Neuronal stem cell (in vitro differentiated cells): ENCODE measurements around the gene CD226.

Experiments used
- DNase-seq: peaks from one replicate; pipeline ENCODE4 v3.0.0-alpha.2; 2013; ENCODE audit warnings: low spot score
- H2AFZ ChIP-seq: one replicate; pipeline ENCODE4 v1.6.1; 2013; ENCODE audit warnings: mild to moderate bottlenecking, low read length, inconsistent platforms
- H2AK5ac ChIP-seq: 2 replicates; pipeline ENCODE4 v1.6.1; 2013; ENCODE audit warnings: low read depth, mild to moderate bottlenecking, inconsistent platforms, low read length, moderate library complexity, mixed read lengths
- H2BK120ac ChIP-seq: 2 replicates; pipeline ENCODE4 v1.6.1; 2013; ENCODE audit warnings: low read depth, mild to moderate bottlenecking, inconsistent platforms, low read length, moderate library complexity, mixed read lengths
- H2BK12ac ChIP-seq: one replicate; pipeline ENCODE4 v1.6.1; 2013; ENCODE audit warnings: low read length, inconsistent platforms
- H2BK15ac ChIP-seq: 2 replicates; pipeline ENCODE4 v1.6.1; 2013; ENCODE audit warnings: mild to moderate bottlenecking, low read length, inconsistent platforms, mixed read lengths
- H2BK5ac ChIP-seq: one replicate; pipeline ENCODE4 v1.6.1; 2013; ENCODE audit warnings: inconsistent platforms, mild to moderate bottlenecking, low read length, moderate library complexity
- H3K14ac ChIP-seq: one replicate; pipeline ENCODE4 v1.6.1; 2013; ENCODE audit warnings: low read length, inconsistent platforms
- H3K18ac ChIP-seq: 2 replicates; pipeline ENCODE4 v1.6.1; 2013; ENCODE audit warnings: low read length, inconsistent platforms
- H3K23ac ChIP-seq: 2 replicates; pipeline ENCODE4 v1.6.1; 2013; ENCODE audit warnings: low read depth, mild to moderate bottlenecking, mixed read lengths, low read length, inconsistent platforms; ENCODE audit not compliant: poor library complexity
- H3K27ac ChIP-seq: replicated peaks from 3 replicates; pipeline ENCODE4 v1.5.1; 2013; ENCODE audit warnings: low read length, inconsistent platforms
- H3K27me3 ChIP-seq, 3 experiments: 2 replicates each; pipeline ENCODE4 v1.6.1; 2013; ENCODE audit warnings: low read length in 3 of 3, mild to moderate bottlenecking in 2 of 3, inconsistent platforms in 1 of 3, low read depth in 1 of 3, mixed read lengths in 1 of 3, moderate library complexity in 1 of 3; ENCODE audit not compliant: control insufficient read depth in 3 of 3, insufficient read depth in 3 of 3
- H3K36me3 ChIP-seq, 2 donors: replicated peaks in 1 of 2; 2 replicates each; pipeline ENCODE4 v1.6.1; 2013; ENCODE audit warnings: low read length in 2 of 2; ENCODE audit not compliant: control insufficient read depth in 2 of 2, insufficient read depth in 2 of 2
- H3K4ac ChIP-seq: 2 replicates; pipeline ENCODE4 v1.6.1; 2013; ENCODE audit warnings: inconsistent platforms, mild to moderate bottlenecking, low read length, moderate library complexity
- H3K4me1 ChIP-seq, 2 donors: 1 replicate in 1 of 2; 2 replicates in 1 of 2; pipeline ENCODE4 v1.6.1; 2013; ENCODE audit warnings: low read length in 2 of 2, low read depth in 1 of 2; ENCODE audit not compliant: control insufficient read depth in 2 of 2, insufficient read depth in 1 of 2
- H3K4me2 ChIP-seq: one replicate; pipeline ENCODE4 v1.6.1; 2013; ENCODE audit warnings: mild to moderate bottlenecking, low read length, inconsistent platforms; ENCODE audit not compliant: insufficient read depth, poor library complexity, severe bottlenecking
- H3K4me3 ChIP-seq, 2 donors: 2 replicates each; pipeline ENCODE4 v1.5.1; 2013; ENCODE audit warnings: low read length in 2 of 2, mild to moderate bottlenecking in 2 of 2, inconsistent platforms in 1 of 2, moderate library complexity in 1 of 2
- H3K79me1 ChIP-seq: one replicate; pipeline ENCODE4 v1.6.1; 2013; ENCODE audit warnings: low read depth, mild to moderate bottlenecking, inconsistent platforms, low read length, moderate library complexity
- H3K9ac ChIP-seq: one replicate; pipeline ENCODE4 v1.6.1; 2013; ENCODE audit warnings: mild to moderate bottlenecking, low read depth, low read length, inconsistent platforms; ENCODE audit not compliant: poor library complexity
- H3K9me3 ChIP-seq, 2 donors: replicated peaks in 1 of 2; 2 replicates each; pipeline versions ENCODE3 to v1.6.1; 2013; ENCODE audit warnings: low read length in 2 of 2, mild to moderate bottlenecking in 2 of 2, inconsistent platforms in 1 of 2, low read depth in 1 of 2, mixed read lengths in 1 of 2, moderate library complexity in 1 of 2; ENCODE audit not compliant: control insufficient read depth in 2 of 2, insufficient read depth in 1 of 2
- H4K8ac ChIP-seq: one replicate; pipeline ENCODE4 v1.6.1; 2013; ENCODE audit warnings: low read depth, mild to moderate bottlenecking, inconsistent platforms, low read length, moderate library complexity
- H4K91ac ChIP-seq: one replicate; pipeline ENCODE4 v1.6.1; 2013; ENCODE audit warnings: low read length, low read depth, mild to moderate bottlenecking, inconsistent platforms; ENCODE audit not compliant: poor library complexity
- WGBS, 2 donors: extraction: QIAGEN DNeasy Blood & Tissue Kit; methylation state at CpG; one replicate each; pipeline ENCODE4 v1.1.7; 2013; ENCODE audit warnings: missing lambda C conversion rate in 2 of 2, mixed read lengths in 1 of 2; ENCODE audit not compliant: insufficient read length in 2 of 2, insufficient replicate concordance in 1 of 2; ENCODE audit errors: extremely low coverage in 2 of 2; 5-methylcytosine and 5-hydroxymethylcytosine counted together

Gene CD226

GRCh38 chr18:69946608-69947155, 991 bp downstream of the CD226 start:
- Histone ChIP-seq H3K79me1 (no peaks in the 10 kb centered on the region), H4K8ac (no peak overlapping the region), H3K27ac (no peak overlapping the region), H3K27me3 (no peaks in the 10 kb centered on the region), H3K4me2 (no peak overlapping the region), H3K23ac (no peak overlapping the region), H3K4me3 (no peak overlapping the region), H2BK12ac (no peak overlapping the region), H2AFZ (no peak overlapping the region), H3K14ac (no peak overlapping the region), H3K9ac (no peak overlapping the region), H2BK120ac (no peak overlapping the region), H3K9me3 (peaks cover 0 to 6% of the 10 kb centered on the region in 2 donors), H2BK5ac (no peak overlapping the region), H2BK15ac (no peak overlapping the region), H4K91ac (no peak overlapping the region), H3K4me1 (no peaks in the 10 kb centered on the region), H3K36me3 (no peaks in the 10 kb centered on the region), H3K18ac (no peak overlapping the region), H3K4ac (no peak overlapping the region), H2AK5ac (no peak overlapping the region)
- no CpG with 5 or more reads among the region's 5 CpGs for WGBS, 2 donors
- DNase-seq: no peak

- H3K9me3 ChIP-seq: peaks cover 0 to 6% of the 10 kb centered on the region in 2 donors
- no peak overlapping the region for H3K4me2 ChIP-seq
- no peak overlapping the region for H4K8ac ChIP-seq
- H3K14ac ChIP-seq: no peak overlapping the region
- no peak overlapping the region for H2BK120ac ChIP-seq
- no peak overlapping the region for H2AFZ ChIP-seq
- no peak overlapping the region for H3K4me3 ChIP-seq
- H2BK15ac ChIP-seq: no peak overlapping the region
- no peaks in the 10 kb centered on the region for H3K79me1 ChIP-seq
- H3K27me3 ChIP-seq: no peaks in the 10 kb centered on the region
- no peak for DNase-seq
- no peak overlapping the region for H3K4ac ChIP-seq
- H2BK12ac ChIP-seq: no peak overlapping the region
- no peak overlapping the region for H3K27ac ChIP-seq
- H2AK5ac ChIP-seq: no peak overlapping the region
- no peak overlapping the region for H3K18ac ChIP-seq
- H3K4me1 ChIP-seq: no peaks in the 10 kb centered on the region
- H3K9ac ChIP-seq: no peak overlapping the region
- no peak overlapping the region for H3K23ac ChIP-seq
- H3K36me3 ChIP-seq: no peaks in the 10 kb centered on the region
- no peak overlapping the region for H4K91ac ChIP-seq
- WGBS, 2 donors: no CpG with 5 or more reads among the region's 11 CpGs
- H2BK5ac ChIP-seq: no peak overlapping the region
Observed at GRCh38 chr18:69945220-69946114, 2.2 kb downstream of the CD226 start.

GRCh38 chr18:69944436-69944835, 3.2 kb downstream of the CD226 start:
- Histone ChIP-seq H2AK5ac (no peak overlapping the region), H3K4me3 (no peak overlapping the region), H3K4me2 (no peak overlapping the region), H3K4ac (no peak overlapping the region), H3K23ac (no peak overlapping the region), H2BK5ac (no peak overlapping the region), H3K18ac (no peak overlapping the region), H3K4me1 (no peaks in the 10 kb centered on the region), H3K9ac (no peak overlapping the region), H2AFZ (no peak overlapping the region), H2BK12ac (no peak overlapping the region), H4K91ac (no peak overlapping the region), H3K14ac (no peak overlapping the region), H3K27me3 (no peaks in the 10 kb centered on the region), H3K79me1 (no peaks in the 10 kb centered on the region), H3K9me3 (no peaks in the 10 kb centered on the region), H3K36me3 (no peaks in the 10 kb centered on the region), H3K27ac (no peak overlapping the region), H4K8ac (no peak overlapping the region), H2BK15ac (no peak overlapping the region), H2BK120ac (no peak overlapping the region)
- DNase-seq: no peak
- no CpG with 5 or more reads among the region's 2 CpGs for WGBS, 2 donors

- no peaks in the 10 kb centered on the region for H3K36me3 ChIP-seq
- no peak overlapping the region for H3K4me3 ChIP-seq
- H3K9ac ChIP-seq: no peak overlapping the region
- no peak overlapping the region for H2BK120ac ChIP-seq
- no peaks in the 10 kb centered on the region for H3K4me1 ChIP-seq
- no peaks in the 10 kb centered on the region for H3K79me1 ChIP-seq
- H3K23ac ChIP-seq: no peak overlapping the region
- no peak overlapping the region for H2BK15ac ChIP-seq
- no peak overlapping the region for H3K27ac ChIP-seq
- WGBS, 2 donors: no CpG with 5 or more reads among the region's 3 CpGs
- no peak overlapping the region for H3K18ac ChIP-seq
- H4K8ac ChIP-seq: no peak overlapping the region
- H2AFZ ChIP-seq: no peak overlapping the region
- H3K4ac ChIP-seq: no peak overlapping the region
- no peak for DNase-seq
- H2BK12ac ChIP-seq: no peak overlapping the region
- H2AK5ac ChIP-seq: no peak overlapping the region
- H4K91ac ChIP-seq: no peak overlapping the region
- H3K4me2 ChIP-seq: no peak overlapping the region
- H3K9me3 ChIP-seq: no peaks in the 10 kb centered on the region
- no peak overlapping the region for H3K14ac ChIP-seq
- no peak overlapping the region for H2BK5ac ChIP-seq
- no peaks in the 10 kb centered on the region for H3K27me3 ChIP-seq
Observed at GRCh38 chr18:69943021-69943420, 4.7 kb downstream of the CD226 start.
